ENCODE data around the gene MYEOV.

MYEOV gene

DNA sequence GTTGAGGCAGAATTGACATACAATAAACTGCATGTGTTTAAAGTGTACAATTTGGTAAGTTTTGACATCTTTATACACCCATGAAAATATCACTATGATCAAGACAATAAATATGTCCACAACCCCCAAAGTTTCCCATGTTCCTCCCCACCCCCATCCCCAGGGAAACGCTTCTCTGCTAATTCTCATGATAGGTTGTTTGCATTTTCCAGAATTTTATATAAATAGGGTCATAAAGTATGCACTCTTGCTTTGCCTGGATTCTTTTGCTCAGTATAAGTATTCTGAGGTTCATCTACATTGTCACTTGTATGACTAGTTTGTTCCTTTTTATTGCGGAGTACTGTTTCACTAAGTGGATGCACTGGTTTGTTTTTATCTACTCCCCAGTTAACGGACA lies 35.6 kb downstream of the MYEOV start:
- DNase-seq (ENCODE audit: low read depth, low spot score): no peak
- no peak overlapping the region for H3K4me3 ChIP-seq (ENCODE audit: low read length)

DNA sequence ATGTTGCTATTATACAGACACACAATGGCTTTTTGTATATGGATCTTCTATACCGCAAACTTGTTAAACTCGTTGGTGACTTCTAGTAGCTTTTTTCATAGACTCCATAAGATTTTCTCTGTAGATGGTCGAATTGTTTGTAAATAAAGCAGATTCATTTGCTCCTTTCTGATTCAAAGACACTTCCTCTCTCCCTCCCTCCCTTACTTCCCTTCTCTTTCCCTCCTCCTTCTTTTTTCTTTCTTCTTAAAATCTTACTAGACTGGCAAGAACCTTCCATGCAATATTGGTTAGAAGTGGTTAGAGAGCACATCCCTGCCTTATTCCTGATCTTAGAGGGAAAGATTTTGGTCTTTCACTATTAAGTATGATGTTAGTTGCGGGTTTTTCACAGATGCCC lies 36.4 kb downstream of the MYEOV start:
- no peak for DNase-seq (ENCODE audit: low read depth, low spot score)
- no peak overlapping the region for H3K4me3 ChIP-seq (ENCODE audit: low read length)

DNA sequence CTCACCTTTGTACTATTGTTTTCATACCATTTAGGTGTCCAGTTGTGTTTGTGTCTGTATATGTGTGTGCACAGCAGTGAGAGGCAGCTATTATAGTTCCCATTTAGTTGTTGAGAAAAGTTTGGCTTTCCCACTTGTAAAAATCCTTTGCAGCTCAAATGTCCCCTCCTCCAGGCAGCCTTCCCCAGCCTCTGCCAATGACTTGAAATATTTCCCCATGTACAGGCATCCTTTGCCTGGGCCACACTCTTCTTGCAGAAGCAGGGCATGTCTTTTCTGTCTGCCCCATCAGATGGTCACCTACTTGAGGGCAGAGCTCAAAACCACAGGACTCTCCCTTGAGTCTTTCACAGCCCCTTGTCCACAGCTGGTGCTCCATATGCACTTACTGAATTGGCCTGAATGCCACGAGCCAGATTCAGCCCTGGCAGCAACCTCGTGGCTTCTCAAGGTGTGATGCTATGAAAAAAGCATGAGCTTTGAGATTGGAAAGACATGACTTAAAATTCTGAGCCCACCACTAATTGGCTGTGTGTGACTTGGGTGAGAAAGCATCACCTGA lies 39.3 kb downstream of the MYEOV start:
- no peak overlapping the region for H3K4me3 ChIP-seq (ENCODE audit: low read length)
- DNase-seq (ENCODE audit: low read depth, low spot score): no peak

DNA sequence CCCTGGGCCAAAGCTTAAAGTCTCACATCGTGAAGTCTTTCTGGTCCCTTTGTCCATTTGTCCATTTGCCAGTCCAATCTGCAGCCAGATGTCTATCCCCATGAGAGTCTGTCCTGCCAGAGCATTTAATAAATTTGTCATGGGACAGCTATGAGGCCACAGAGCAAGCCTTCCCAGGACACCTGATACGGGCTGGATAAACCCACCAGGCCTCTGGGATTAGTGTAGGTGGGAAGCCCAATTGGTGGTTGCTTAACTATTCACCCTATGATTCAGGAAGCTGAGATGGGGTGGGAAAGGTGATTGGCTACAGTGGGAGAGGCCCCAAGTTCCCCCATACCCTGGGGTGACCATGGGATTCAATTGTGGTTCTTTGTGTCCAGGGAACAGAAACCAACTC lies 39.9 kb downstream of the MYEOV start:
- no peak for DNase-seq (ENCODE audit: low read depth, low spot score)
- no peak overlapping the region for H3K4me3 ChIP-seq (ENCODE audit: low read length)

DNA sequence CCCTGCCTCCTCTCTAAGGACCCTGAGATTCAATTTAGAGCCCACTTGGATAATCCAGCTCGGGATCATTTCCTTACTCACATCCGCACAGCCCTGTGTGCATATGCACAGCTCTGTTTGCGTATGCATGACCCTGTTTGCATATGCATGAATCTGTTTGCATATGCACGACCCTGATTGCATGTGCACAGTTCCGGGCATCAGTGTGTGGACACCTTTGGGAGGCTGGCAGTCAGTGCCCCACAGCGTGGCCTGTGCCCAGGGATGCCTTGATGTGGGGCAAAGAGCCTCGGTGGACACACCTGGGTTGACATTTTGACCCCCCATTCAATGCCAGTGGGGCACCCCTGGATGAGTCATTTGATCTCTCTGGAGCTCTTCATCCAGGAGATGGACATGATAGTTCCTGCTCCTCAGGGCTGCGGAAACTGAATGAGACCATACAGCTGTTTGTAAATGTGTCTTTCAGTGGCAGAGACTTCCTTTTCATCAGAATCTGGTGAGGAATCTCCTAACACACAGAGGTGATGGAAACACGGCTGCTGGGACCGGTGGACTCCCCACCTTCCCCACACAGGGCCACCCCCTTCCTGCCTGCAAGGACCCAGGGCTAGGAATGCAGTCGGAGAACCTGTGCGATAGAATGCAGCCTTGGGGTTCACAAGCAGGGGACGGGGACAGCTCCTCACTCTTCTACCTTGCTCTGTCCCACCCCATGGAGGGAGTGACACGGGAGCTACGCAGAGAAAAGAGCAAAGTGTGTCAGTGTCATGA lies 41.2 kb downstream of the MYEOV start:
- DNase-seq (ENCODE audit: low read depth, low spot score): no peak
- no peak overlapping the region for H3K4me3 ChIP-seq (ENCODE audit: low read length)

DNA sequence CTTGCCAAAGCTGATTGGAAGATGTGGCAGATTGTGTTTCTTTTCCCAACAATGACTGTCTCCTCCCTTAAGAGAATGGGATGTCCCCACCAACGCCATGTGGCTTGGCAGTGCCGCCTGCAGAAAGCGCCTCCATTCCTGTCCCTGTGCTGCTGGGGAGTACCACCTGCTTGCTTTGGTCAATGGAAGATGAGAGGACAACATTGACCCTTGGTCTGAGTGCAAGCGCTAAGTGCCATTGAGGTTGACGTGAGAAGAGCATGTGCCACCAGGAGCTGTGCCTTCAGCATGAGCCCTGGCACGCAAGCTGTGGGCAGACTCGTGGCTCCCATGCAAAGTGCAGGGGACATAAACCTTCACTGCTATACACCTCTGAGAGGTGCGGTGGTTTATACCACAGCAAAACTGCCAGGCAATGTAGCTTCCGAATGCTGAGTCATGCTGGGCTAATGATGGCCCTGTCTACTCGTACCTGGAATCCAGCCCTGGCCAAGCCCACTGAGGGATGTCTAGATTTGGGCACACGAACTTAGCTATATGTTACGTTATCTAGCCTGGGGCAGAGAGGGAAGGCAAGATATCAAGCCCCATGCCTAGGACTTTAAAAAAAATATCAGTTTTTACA lies 41.9 kb downstream of the MYEOV start:
- DNase-seq (ENCODE audit: low read depth, low spot score): no peak
- no peak overlapping the region for H3K4me3 ChIP-seq (ENCODE audit: low read length)

DNA sequence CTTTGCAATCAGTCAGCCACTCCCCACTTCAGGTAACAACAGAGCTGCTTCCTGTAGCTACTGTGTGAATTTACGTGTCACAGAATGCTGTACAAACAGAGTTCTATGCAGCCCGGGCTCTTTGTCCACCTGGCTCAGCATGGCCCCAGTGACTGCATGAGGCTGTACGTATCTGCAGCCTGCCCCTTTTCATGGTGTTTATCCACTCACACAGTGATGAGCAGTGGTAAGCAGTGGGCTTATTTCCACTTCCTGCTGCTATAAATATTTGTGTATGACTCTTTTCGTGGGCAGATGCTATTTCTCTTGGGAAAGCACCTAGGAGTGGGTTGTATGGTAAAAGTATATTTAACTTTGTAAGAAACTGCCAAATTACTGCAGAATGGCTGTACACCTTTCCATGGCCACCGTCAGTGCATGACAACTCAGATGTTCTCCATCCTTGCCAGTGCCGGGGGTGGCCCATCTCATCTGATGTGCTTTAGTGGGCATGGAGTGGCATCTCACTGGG lies 43.3 kb downstream of the MYEOV start:
- DNase-seq (ENCODE audit: low read depth, low spot score): peak; percentile 10
- no peak overlapping the region for H3K4me3 ChIP-seq (ENCODE audit: low read length)

DNA sequence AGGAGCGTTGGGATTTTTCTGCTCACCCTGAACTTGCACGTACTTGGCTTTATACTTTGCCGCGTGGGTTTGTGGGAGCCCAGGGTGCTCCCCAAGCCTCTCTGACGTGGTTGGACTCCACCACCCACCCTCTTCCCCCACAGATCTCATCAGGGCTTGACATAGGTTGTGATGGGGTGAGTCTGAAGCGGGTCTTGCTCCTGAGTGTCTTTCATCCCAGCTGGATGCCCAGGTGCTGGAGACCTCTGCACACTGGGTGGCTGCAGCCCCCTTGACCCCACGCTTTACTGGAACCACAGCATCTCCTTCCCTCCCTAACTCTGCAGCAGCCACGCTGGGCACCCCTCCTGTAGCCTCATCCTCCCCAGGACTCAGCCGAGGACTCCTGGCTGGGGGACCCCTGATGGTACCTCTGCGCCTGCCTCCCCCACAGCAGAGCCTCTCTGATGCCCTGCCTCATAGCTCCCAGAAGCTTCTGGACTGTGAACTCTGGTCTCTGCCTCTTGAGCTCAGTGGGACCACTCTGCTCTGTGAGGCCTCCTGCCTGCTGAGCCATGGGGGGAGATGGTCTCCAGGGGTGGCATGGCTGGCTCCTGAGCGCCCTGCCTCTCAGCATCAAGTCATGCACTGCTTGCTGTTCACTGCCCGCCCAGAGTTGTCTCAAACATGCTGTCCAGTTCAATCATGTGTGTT lies 45.2 kb downstream of the MYEOV start:
- H3K4me3 ChIP-seq (ENCODE audit: low read length): no peak overlapping the region
- DNase-seq (ENCODE audit: low read depth, low spot score): no peak

DNA sequence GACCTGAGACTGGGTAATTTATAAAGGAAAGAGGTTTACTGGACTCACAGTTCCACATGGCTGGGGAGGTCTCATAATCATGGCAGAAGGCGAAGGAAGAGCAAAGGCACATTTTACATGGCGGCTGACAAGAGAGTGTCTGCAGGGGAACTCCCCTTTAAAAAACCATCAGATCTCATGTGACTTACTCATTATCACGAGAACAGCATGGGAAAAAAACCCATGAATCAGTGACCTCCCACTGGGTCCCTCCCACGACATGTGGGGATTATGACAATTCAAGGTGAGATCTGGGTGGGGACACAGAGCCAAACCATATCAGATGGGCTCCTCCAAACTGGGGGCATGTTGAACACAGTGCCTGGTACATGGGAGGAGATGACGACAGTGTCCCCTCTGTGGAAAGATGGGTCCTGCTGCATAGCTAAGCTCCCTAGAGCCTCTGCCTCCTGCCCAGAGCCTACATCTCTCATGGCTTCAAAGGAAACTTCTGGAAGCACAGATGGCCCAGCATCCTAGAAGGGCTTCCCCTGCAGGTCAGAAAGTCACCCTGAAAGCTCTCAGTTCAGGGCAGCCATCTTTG lies 46.1 kb downstream of the MYEOV start:
- DNase-seq (ENCODE audit: low read depth, low spot score): no peak
- no peak overlapping the region for H3K4me3 ChIP-seq (ENCODE audit: low read length)

DNA sequence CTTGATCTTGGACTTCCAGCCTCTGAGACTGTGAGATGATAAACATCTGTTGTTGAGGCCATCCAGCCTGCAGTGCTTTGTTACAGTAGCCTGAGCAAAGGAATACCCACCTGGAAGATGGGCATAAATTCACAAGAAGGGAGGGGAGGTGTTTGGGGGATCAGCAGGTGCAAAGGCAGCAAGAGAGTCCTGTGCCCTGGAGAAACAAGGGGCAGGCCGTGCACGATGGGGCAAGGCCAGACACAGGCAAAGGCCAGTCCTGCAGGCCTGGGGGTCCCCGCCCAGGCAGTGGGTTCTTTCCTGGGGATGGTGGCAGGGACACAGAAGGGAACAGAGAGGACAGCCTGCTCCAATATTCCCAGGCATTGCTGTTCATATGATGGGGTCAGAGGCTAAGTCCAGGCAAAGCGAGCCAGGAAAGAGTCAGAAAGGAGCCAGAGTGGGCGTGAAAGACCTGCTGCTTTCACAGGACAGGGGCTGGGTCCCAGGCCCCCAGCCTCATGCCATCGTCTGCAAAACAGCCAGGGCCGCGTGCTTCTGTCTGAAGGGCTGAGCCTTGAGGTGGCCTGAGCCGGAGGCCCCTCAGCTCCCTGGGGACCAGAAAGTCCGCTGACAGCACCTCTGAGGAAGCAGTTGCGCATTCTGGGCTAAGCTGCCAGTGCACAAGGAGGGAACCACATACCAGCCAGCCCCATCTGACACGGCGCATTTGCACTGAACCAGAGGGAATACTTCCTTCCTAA lies 48.8 kb downstream of the MYEOV start:
- H3K4me3 ChIP-seq (ENCODE audit: low read length): no peak overlapping the region
- DNase-seq (ENCODE audit: low read depth, low spot score): no peak

DNA sequence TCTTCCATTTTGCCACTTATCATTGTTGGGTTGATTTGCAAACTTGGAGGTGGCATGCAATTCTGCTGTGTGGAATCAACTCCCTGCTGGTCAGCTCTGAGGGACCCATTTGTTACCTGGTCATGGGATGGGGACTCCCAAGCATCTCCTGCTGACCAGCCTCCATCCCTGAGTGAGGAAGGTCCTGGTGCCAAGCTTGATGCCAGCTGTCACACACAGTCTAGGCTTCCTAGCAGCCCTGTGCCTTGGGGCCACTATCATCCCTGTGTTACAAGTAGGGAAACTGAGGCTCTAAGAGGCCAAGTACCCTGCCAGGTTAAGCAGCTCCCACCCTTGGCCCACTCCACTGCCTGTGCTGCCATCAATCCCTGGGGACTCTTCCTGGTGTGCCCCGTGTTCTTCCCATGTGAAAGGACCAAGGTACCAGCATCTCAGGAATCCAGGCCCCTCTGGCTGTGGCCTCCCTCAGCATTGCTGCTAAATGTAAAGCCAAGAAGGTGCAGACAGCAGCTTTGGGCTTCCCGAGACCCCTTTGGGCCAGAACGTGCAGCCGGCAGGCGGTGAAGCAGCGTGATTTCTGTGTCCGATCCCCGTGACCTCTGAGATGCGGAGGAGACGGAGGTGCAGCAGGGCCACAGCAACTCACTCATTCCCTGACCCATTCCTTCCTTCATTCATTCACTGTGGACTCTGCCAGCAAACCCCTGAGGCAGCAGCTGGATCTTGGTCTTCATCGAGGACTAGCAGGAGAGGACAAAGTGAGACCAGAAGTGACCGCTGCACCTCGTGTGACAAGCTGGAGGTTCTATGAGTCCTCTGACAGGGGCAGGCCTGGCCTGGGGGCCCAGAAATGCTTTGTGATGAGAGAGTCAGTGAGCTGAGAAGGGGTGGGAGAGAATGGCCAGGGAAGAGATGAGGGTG lies 49.7 kb downstream of the MYEOV start:
- no peak overlapping the region for H3K4me3 ChIP-seq (ENCODE audit: low read length)
- DNase-seq (ENCODE audit: low read depth, low spot score): no peak

DNA sequence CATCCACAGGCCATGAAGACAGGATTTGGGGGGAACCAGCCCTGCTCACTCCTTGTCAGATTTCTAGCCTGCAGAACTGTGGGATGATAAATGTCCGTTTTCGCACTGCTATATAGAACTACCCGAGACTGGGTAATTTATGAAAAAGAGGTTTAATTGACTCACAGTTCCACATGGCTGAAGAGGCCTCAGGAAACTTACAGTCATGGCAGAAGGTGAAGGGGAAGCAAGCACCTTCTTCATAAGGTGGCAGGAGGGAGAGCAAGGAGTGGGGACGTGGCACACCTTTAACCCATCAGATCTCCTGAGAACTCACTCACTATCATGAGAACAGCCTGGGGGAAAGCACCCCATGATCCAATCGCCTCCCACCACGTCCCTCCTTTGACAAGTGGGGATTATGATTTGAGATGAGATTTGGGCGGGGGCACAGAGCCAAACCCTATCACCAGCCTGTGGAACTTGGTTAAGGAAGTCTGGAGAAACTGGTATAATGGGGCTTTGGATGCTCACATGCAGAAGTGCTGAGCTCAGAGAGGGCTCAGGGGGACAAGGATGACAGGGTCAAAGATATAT lies 50.7 kb downstream of the MYEOV start:
- no peak for DNase-seq (ENCODE audit: low read depth, low spot score)
- H3K4me3 ChIP-seq (ENCODE audit: low read length): no peak overlapping the region
